Raji (cell line): ENCODE results near the gene IGFBP5.

Source experiments
- POLR2A ChIP-seq: IDR thresholded peaks from 2 replicates; pipeline ENCODE4 v1.6.1; 2011; ENCODE audit warnings: low read depth, low read length, control low read depth; ENCODE audit not compliant: insufficient read depth

IGFBP5 gene

DNA sequence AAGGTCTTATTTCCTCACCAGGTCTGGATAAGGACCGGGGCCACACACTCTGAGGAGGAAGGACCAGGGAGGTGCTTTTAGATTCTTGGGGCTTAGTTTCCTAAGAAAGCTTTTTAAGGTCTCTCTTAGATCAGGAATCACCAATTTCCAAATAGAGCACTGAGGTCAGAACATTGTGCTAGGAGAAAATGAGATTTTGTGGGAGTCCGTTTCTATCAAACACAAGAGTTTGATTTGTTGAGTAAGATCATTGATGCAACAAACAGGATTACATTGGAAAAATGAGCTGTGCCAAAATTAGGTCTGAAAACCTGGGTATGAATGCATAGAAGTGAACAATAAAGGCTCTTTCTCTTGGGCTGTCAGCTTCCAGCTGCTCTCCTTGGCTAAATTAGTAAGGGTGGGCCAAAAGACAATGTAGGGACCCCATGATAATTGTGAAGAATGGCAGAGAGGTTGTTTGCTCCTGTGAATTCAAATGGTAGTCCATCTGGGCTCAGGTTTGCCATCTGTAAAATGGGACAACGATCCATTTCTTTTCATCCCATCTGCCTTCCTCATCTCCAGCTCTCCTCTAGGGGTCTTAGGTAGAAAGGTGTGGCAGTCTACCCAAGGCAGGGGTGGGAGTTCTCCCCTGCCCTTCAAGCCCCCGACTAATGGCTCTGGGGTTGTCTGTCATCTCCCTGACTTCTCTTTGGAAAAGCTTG is 42.1 kb downstream of the IGFBP5 start:
- no peak for TF ChIP-seq POLR2A

DNA sequence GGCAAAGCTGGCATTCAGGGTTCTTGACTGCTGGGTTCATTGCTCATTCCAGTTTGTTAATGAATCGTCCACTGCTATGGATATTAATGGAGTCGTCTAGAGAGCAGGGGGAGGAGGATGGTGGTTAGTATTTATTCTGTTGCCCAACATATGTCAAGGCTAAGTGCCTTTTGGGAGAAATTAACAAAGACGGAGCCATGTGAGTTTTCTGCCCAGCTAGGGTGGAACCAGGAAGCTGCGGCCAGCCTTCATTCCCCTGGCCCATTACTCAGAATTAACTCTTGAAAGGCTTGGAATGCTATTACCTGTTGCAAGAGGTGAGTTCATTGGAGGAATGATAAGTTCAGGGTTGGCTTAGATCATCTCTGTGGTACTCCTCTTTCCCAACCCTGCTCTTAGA is 42.8 kb downstream of the IGFBP5 start:
- TF ChIP-seq POLR2A, result no peak

DNA sequence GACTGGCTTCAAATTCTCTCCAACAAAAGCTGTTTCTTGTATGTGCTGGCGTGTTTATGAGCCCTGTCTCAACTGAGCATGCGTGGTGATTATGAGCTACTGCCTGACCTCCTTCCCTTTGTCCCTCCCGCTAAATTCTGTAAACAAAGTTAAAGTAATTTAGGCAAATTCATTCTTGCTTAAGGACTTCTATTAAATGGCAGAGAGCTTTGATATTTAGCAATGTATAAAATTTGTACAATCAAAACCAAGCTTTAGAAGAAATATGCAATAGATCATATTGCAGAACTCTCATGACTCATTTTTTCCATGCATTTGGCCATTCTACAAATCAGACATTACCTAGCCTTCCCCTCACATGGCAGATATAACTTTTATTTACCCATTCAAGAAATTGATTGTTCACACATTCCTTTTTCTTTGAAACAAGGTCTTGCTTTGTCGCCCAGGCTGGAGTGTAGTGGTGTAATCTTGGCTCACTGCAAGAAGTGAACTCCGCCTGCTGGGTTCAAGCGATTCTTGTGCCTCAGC is 43.9 kb downstream of the IGFBP5 start:
- no peak for TF ChIP-seq POLR2A

DNA sequence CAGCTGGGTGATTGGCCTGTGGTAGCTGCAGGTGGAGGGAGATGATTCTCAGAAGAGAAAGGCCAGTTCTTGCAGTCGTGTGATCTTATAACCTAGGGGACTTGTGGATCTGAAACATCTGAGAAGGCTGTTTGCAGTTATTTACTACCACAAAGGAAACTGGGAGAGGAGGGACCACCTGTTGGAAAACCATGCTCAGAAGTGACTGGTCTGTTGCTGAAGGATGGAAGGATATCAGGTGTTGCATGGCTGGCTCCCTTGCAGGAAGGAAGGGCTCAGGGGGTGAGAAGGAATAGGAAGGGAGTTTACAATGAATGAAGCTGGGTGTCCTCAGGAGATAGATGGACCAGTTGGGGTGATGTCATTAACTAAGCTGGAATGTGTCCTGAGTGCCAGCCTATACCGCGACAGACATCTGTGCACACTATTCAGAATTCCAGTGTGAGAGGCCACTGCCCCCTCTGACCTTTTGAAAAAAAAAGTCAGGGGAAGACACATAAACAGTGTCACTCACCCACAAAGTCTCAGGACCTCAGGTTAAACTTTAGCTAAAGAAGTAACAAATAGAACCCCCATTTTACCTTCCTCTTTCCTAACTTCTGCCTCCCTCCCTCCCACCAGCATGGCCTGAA is 44.6 kb downstream of the IGFBP5 start:
- no peak for TF ChIP-seq POLR2A

DNA sequence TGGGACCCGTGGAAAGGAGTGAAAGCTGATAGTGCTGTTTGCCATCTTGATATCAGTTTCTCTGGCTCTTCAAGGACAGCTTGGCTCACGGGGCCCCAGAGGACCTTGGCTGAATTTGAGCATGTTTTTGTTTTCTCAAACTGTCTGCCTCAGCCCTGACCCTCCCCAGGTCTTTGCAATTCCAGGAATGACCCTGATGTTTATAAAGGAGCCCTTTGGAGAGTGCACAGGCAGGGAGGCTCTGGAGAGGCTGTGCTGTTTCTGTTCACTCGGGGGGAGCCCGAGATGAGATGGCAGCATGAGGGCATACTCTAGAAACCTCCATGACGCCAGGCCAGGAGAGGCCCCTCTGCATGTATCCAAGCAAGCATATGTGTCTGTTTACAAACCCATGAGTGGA is 45.8 kb downstream of the IGFBP5 start:
- TF ChIP-seq POLR2A, result no peak

DNA sequence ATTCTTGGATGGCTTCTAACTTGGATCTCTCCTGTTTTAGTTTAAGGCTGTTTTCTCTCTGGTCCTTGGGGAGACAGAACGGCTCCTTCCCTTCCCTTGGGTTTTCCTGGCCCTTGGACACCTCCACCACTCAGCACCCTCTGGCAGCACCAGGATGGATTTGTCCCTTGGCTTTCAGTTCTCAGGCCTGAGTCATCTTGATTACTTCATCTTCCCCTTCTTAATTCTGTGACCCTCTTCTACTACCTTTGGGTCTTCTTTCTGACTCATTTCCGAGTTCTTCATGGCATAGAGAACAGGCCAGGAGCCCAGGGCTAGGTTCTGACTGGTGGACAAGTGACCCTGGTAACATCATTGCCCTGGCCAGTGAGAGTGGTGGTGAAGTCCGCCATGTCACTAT is 47.2 kb downstream of the IGFBP5 start:
- no peak for TF ChIP-seq POLR2A

DNA sequence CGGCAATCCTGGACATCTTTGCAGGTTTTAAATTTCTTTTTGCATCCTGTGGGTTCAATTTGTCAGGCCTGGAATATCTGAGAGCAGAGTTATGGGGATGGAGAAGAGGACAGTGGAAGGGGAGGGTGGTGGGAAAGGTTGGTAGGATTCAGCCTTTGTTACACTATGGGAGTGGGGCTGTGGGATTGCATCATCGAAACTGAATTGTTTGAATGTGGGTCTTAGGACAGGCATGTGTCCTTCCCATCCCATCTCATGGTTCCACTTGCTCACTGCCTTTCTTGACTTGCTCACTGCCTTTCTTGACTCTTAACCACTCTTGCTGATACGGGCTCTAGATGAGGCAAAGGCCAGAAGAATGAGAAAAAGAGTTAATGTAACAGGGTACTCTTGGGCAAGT is 49.2 kb downstream of the IGFBP5 start:
- no peak for TF ChIP-seq POLR2A

DNA sequence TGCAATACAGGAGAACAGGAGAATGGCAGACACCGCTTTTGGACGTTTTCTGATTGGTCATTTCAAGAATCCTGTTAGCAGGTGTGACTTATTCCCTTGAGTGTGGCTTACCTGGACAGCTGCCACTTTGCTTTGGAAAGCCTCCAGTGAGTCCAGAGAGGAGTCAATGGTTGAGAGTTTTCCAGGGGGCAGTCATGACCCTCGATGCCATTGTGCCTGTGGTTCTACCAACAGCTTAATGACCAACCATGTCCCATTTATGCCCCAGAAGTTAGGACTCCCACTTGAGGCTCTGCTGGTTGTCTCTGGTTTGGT is 49.8 kb downstream of the IGFBP5 start:
- no peak for TF ChIP-seq POLR2A

DNA sequence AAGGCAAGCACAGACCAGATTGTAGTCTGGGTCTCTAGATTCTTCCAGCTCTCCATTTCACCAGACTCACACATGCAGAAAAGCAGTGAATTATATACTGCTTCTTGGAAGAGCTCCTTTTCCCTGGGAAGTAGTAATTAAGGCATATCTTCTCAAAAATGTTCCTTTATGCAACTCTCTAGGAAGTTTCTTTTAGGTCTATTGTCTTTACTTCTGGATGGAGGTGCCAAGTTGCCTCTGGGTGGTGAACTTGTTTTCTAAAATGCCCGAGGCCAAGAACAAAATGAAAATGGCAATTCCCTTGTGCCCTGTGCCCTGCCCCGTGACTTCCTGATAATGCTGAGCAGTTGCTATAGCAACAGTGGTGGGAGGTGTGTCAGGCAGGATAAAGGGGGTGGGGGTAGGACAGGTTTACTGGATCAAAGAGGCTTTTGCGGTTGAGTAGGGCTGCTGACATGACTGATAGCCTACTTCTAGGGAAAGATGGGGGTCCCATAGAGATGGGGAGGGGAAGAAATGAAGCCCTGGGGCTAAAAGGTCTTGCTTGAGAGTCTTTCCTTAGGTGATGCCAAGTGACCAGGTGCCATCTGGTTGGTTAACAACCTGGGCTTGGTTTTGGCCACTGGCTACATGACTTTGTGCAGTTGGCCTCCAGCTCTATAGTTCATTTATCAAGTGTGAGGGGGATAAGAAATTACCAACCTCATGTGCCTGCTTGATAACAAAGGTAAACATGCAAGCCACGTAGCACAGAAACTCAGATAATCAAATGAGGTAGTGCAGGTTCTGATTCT is 50.3 kb downstream of the IGFBP5 start:
- TF ChIP-seq POLR2A, result no peak

DNA sequence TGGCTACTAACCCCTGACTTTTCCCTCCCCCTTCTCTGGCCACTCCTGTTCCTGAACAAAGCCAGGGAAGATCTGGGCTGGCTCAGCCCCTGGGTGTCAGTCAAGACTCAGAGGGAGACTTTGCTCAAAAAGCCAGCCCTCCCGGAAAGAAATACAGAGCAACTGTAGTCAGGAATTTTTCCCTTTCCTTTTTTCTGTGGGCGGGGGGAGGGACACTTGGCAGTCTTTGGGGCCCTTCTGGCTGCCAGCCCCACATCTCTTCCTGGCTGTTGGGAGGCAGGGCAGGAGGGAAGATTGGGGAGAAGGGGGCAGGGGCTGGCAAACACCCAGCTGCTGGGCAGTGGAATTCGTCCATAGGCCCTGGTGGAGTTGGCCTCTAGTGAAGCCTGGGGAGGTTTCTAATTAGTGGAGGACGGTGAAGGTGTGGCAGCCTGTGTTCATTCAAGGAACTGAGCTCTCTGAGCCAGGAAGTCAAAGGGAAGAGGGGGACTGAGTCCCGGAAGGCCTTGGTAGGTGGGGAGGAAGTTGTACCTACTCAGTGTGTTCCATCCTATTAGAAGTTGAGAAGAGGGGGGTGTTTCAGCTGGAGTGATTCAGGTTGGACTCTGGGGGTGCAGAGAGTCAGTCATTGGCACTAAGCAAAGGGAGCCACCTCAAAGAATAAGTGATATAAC is 51.2 kb downstream of the IGFBP5 start:
- TF ChIP-seq POLR2A, result no peak

DNA sequence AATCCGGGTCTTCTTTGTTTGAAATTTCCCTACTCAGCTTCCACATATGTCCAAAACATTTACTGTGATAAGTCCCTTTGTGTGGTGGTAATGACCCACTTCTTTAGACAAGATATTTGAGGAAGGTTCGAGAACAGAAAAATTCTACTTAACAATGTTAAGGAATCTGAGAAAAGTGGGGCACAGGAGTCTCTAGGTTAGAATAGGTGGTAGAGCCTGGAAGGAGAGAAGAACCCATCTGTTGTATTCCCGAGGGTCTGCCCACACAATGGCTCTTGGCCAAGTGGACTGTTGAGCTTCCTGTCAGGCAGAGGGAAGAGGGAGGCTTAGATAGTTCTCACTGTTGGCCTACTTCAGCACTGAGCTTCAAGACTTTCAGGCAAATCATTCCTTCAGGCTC is 57.9 kb downstream of the IGFBP5 start:
- TF ChIP-seq POLR2A, result no peak

DNA sequence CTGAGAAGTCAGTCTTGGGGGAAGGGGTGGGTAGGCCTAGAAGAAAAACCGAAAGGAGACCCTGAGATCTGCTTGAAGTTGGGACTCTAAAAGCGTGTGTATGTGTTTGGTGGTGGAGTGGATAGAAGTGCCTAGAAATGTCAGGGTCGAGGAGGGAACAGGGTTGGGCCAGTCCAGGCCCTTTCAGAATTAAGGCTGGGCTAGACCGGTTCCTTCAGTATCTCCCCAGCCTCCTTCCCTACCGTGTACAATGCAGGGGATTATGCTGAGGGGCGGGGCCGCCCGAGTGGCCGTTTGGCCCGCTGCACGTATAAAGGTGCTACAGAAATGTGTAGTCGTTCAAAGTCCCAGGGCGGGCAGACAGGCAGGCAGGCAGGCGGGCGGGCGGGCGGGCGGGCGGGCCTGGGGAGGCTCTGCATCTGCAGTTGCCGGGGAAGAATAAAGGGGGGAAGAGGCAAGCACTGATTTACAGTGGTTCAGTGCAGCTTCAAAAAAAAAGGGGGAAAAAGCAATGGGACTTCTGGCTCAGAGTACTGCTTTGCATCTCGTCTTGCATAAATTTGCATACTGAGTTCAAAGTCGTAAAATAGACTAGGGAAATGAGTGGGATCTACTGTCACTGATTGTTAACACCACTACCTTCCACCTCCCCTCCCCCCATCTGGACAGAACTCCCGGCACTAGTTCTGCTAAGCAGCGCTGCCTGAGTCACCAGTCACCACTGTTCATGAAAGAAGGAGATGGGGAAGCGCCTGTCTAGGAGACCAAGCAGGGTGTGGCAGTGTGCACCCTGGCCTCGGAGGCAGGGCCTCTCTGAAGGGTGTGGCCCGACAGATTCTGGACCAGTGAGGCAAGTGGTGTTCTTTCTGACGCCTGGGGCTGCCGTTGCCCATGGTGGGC is 58.5 kb downstream of the IGFBP5 start:
- TF ChIP-seq POLR2A, result no peak

DNA sequence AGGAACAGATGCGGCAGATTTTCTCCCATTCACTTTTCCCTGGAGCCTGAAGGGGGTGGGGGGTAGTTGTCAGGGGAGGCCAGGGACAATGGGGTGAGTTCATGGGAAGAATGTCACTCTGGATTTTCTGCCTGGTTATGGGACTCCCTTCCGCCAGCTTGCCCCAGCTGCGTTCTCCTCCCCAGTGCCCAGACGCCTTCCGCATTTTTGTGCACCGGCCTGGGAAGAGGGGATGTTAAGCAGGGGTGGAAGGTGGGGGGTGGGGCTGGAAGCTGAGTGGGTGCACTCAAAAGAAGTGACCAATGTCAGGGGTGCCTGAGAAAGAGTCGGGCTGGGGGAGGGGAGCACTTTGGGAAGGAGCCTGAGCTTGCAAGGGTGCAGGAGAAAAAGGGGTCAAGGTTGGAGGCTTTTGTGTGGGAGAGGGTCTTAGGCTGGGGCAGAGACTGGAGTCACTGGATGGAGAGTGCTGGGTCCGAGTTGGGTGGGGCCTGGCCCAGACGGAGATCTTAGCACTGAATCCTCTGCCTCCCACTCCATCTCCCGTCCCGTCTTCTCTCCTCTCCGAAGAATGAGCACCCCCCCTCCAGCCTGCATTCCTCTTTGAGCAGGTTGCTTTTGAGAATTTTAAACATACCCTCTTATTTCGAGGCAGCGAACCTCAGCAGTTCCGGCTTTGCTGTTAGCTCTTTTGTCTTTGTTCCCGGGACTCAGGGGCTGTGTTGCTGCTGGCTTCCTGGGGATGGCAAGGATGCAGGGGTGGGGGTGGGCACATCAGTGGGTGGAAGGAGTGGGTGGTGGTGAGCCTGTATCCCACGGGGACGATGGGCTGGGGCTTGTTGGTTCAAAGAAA is 59.4 kb downstream of the IGFBP5 start:
- no peak for TF ChIP-seq POLR2A

DNA sequence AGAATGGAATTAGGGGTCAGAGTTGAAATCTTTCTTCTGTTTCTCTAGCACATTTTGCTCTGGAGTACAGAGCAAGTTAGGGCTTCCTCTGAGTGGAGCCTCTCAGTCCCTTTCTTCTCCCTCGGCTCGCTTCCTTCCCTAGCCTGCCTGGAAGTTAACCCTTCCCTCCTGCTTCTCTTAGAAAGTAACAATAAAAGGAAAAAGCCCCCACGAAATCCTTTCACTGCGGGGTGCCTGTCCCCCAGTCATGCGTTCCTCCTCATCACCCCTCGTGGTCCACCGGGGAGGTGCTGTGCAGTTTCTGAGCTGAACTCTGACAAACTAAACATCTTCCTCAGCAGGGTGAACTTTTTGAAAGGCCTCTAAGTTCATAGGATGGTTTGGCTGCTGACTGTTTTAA is 60.2 kb downstream of the IGFBP5 start:
- TF ChIP-seq POLR2A, result no peak
